CD4-positive, alpha-beta T cell treated with Interleukin-15 for 4 hours (primary cell): Measurements from ENCODE around the gene FGB.
A peak's percentile ranks its signal among the peaks of the same experiment; 100 is the strongest.
"Not testable (repeated sequence)": the region's sequence is repeated elsewhere in the genome, so short reads cannot be mapped to it uniquely, and the experiment has no call there.

Experiments used
- DNase-seq: peaks from one replicate; pipeline ENCODE4 v3.0.0-alpha.2; 2020; ENCODE audit warnings: low spot score

The FGB gene

DNA sequence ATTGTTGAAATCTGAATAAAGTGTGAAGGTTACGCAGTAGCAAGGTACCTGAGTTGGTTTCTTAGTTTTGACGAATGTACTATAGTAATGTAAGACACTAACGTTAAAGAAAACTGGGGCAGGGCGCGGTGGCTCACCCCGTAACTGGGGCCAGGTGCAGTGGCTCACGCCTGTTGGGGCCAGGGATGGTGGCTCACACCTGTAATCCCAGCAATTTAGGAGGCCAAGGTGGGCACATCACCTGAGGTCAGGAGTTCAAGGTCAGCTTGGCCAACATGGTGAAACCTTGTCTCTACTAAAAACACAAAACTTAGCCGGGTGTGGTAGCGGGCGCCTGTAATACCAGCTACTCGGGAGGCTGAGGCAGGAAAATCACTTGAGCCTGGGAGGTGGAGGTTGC lies 34.5 kb downstream of the FGB start:
- not testable (repeated sequence) for DNase-seq

DNA sequence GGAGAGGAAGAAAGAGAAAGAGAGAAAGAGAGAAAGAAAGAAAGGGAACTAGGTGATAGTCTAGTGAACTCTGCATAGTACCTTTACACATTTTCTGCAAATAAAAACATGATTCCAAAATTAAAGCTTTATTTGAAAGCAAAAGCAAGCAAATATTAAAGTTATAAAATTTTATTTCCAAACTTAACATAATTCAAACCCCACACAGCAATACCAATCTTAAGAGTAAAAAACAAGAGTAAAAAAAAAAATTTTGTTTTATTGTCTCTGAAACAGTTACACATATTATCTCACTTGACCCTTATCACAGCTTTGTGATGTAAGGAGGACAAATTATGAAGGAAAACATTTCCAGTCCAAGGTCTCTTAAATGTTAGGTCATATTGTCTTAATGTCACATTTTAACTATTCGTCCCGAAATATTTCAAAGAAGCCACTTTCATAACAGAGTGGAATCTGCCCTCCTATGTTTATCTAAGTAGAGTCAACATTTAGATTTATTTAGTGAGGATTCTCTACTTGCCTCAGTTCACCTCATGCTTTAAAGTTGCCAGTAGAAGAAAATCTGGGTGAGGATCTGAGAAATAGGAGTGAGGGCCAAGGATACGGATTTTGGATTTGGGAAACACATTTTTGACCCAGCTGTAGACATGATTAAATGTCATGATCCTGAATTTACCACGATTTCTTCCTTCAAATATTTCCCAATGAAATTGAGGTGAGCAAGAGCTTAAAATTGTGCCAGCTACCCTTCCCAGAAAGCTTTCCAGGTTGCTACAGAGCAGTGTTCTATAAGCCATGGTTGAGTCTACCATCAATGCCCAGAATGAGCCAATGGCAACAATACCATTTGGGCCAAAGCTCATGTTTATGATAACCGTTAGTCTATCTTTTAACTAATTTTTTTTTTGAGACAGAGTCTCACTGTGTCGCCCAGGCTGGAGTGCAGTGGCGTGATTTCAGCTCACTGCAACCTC lies 35.3 kb downstream of the FGB start:
- DNase-seq, result no peak

DNA sequence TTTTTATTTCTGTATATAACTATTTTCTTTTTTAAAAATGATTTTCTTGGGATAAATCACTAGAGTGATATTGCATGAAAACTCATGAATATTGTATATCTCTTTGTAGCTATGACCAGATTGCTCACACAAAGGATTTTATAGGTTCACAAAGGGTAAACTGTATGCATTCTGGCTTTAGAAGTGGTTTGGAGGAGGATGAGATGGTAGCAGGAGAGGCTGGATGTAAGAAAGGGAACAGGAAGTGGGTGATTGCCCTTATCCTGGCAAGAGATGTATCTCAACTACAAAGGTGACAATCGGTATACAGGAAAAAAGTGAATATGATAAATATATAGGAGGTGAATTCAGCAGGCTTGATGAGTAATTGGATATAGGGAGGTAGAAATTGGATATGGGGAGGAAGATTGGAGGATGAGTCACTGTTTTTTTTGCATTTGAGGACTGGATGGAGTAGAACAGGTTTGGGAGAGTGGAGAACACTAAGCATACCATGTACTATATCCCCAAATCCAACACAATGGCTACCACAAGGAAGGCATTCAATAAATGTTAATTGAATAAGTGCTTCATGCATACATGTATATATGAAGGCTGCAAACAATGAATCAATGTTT lies 39.7 kb downstream of the FGB start:
- no peak for DNase-seq

DNA sequence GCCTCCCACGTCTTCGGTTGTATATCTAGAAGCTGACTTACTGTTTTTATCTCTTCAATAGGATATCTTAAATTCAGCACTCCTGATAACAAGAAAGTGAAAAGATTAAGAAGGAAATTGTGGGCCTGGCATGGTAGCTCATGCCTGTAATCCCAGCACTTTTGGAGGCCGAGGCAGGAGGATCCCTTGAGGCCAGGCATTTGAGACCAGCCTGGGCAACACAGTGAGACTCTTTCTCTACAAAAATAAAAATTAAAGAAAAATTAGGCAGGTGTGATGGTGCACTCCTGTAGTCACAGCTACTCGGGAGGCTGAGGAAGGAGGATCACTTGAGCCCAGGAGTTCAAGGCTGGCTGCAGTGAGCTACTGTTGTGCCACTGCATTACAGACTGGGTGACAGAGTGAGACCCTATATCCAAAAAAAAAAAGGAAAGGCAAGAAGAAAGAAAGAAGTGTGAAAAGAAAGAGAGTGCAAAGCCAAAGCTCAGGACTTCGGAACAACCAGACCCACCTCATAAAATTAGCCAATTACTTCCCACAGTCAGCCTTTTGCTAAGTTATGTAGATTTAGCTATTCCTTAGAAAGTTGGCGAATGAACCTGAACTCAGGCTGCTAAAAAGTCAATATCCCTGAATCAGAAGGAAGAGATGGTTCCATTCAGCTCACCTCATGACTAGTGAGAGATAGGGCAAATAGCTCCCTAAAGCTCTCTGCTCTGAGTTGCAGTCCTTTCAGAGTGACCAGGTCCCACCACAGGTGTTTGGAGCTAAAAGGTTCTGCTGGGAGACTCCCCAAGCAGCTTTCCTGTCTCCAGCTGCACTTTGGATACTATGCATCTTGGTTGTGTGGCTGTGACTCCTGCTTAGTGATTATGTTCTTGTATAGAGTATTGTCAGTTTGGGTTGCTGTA lies 40.5 kb downstream of the FGB start:
- DNase-seq, result no peak

DNA sequence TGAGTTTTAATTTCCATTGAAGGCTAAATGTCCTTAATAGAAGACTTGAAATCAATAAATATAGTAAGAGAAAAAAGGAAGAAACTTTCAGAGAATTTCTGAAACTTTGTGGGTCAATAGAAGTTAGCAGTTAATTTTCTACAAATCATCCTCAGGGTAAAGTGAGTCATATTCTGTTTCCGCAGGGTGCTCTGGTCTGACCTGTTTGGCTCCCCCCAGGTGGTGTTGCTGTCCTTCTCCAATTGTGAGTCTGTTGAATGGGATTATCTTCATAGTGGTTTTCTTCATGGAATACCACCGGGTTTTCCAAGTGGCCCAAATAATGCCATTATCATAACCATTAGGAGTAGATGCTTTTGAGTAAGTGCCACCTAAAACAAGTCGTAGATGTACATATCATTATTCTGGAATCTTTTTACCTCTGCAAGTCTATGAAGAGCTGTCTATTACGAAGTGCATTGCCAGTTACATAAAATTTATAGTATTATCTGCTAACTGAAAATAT lies 41.9 kb downstream of the FGB start:
- no peak for DNase-seq

DNA sequence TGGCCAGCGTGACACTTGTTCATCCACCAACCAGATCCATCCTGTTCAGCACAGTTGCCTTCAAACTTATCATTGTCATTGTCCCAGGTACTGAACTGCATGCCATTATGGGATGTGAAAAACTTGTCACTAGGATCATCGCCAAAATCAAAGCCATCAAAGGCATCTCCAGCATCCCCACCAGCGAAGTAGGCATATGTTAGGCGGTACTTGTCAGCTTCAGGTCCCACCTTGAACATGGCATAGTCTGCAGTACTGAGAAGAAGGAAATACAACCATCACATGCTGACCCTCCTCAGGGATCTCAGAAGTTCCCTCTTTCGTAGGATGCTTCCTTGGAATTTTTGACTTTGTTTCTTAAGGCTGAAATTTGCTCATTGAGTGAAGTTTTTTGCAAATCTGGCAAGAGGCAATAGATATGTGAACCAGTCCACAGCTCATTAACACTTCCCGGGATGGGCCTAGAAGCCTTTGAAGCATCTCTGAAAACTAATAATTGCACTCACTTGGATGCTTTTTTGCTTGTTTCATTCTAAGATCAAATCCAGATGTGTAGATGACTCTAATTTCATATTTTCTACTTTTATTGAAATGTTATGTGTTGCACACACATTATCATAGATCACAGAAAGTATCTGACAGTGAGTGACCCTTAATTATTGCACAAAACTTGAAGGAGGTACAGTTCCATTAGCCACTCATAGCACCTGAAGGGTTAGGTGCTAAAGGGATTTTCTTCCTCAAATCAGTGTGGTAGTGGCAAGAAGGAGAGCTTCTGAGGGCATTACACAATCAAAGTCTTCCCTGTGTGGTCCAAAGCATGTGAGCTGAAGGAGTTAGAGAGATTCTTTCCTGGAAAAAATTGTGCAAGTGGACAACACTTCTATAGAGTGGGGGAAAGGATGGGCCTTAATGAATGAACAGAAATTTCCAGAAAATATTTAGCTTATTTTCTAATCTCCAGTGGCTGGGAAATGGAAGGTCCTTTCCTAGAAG lies 44.2 kb downstream of the FGB start:
- no peak for DNase-seq

DNA sequence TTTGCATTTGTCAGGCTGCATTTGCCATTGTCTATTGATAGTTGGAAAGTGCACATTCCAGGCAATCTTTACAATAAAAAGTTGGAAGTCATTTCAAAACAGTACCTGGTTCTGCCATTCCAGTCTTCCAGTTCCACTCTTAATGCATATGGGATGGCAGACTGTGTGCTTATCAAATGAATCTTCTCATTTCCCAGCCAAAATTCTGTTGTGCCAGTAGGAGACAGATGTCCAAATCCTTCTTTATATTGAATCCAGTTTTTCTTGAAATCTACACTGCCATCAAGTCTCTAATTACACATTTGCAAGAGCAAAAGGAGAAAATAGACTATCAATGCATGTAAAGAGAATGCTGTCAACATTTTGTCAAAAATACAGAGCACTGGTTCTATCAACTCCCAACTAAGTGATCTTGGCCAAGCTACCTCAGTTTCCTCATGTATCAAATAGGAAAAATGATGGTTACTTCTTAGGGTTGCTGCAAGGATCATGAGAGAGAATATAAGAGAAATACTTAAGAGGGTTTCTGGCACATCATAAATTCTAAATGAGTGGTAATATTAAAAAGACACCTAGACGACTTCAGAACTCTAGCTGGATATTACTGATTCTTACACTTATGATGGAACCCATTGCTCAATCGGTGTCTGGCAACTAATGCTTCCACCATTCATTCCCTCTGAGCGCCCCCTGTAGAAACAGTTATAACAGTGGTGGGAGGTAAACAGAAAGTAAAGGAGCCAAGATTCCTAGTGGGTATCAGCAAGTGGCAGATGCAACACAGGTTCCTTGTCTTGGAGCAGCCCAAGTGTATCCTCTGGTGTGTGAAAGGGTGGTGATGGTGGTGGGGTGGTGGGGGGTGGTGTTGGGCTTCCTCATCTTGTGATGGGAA lies 45.8 kb downstream of the FGB start:
- no peak for DNase-seq

DNA sequence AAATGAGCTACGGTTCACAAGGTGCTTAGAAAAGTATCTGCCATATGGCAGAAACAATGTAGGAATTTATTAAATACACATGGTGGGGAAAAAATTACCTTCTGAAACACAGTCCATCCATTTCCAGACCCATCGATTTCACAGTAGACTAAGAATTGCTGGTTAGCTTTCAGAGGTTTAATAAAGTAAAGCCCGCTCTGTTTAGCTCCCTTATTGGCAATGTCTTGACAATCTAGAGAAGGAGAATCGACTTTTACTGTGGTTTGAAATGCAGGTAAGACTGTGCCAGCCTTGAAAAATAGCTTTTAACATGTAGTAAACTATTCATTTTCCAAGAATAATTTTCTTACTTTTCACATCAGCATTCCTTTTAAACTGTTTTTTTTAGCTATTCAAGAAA lies 46.7 kb downstream of the FGB start:
- DNase-seq, result no peak

DNA sequence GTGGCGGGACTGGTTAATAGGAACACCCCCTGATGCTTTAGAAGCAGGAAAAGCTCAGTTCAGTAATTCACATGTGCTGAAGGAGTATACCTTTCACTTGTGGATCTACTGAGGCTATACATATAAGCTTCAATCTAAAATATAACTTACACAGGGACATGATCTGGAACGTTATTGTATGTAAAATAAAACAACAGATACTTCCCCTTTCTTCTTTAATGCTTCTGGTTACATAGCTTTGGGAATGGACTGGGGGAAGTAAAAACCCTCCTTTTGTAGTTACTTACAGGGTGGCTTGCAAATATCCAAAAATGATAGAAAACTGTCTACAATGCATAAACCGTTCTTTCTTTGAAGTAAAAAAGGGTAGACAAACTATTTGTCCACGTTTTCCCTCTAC lies 47.8 kb downstream of the FGB start:
- no peak for DNase-seq

DNA sequence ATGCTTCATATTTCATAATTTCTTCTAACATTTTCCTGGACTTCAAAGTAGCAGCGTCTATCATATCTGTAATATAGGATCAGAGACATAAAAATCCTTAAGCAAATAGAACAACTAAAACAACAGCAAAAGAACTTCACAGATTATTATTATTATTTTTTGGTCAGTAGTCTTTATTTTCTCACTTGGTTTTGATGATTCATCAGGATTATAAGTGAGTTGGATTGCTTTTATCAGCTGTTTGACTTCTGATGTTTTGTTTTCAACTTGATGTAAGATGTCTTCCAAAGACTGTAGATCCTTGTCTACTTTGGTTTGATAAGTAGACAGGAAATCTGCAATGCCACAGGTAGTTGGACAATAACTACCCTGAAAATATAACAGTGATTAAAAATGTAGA lies 49.0 kb downstream of the FGB start:
- DNase-seq, result no peak

DNA sequence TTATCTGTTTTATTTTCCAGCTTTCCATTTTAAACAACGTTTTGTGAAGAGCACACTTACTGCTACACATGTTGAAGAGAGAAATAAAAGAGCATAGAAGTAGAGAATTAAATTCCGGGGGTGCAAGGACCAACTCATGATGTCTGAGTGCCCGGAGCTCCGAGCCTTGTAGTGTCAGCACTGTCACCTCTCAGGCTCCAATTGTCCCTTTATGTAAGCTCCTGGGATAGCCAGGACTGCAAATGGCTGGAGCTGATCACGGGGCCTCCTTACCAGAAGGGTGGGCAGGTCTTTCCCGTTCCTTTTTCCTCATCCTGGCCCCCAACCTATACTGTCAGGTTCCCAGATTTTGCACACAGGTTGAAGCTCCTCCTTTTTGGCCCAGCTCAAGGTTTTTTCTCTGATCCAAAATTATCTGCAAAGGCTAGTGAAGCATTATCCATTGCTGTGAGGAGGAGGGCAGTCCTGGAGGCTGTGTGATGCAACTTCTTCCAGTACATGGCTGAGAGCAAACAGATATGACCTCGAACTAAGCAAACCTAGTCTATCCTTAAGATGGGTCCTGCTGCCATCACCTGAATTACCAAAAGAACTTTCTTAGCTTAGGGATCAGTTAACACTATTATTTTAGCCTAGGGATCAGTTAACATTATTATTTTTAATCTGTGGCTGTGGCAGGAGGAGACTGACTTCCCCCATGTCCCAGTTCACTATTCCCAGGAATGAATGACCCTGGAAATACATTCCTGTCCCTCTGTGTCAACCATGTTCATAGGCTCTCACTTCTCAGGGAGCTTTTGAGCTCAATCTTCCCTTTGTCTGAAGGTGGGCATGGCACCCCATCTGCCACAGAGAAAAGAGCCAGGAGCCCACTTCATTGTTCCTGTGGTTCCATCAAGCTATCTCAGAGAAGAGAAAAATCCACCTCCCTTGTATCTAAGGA lies 49.9 kb downstream of the FGB start, which contains the start of gene FGG:
Gene FGG, minus strand, starts transcription at position 185 of the 943 bp plus-strand sequence. Its CDS starts 47 bp downstream, at position 138.
- no peak for DNase-seq

DNA sequence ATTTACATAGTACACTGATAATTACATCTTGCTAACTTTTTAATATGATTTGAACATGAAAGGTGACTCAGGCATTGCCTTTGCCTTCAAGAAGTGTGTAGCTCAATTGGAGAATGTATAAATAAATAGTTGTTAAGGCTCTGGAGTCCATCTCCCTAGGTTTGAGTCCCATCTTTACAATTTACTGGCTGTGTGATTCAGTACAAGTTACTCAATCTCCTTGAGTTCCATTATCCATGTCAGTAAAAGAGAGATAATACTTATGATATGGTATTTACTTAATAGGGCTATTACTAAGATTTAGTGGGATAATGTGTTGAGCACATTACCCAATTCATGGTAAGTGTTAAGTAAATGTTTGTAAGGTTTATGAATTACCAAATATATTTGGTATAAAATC lies 51.5 kb downstream of the FGB start:
- no peak for DNase-seq

DNA sequence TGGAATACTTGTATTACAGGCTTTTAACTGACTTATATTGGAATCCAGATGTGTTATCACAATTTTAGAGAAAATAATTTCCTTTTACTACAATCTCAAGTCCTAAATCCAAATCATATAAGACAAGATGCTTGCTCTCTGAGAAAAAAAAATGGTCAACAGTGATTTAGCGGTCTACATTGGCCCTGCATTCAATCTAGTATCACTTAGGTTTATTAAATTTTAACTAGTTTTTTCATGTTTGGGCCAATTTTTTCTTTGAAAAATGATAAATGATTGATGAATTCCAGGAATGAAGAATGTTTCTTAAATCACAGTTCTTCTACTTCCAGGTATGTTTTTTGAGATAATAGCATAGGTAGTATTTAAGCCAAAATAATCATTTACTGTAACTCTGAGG lies 52.4 kb downstream of the FGB start:
- no peak for DNase-seq

DNA sequence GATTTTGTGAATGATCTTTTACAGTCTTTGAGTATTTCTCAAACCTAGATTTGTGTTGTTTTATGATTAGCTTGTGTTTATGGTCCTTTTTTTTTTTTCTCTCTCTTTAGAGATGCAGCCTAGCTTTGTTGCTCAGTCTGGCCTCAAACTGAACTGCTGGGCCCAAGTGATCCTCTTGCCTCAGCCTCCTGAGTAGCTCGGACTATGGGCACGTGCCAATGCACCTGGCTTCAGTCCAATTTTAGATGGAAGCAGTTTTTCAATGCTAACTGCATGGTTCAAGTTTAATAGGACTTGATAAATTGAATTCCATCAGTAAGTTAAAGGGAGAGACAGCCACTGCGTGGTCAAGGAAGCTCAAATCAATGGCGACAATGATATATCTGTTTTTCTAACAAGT lies 53.5 kb downstream of the FGB start:
- DNase-seq, result no peak

DNA sequence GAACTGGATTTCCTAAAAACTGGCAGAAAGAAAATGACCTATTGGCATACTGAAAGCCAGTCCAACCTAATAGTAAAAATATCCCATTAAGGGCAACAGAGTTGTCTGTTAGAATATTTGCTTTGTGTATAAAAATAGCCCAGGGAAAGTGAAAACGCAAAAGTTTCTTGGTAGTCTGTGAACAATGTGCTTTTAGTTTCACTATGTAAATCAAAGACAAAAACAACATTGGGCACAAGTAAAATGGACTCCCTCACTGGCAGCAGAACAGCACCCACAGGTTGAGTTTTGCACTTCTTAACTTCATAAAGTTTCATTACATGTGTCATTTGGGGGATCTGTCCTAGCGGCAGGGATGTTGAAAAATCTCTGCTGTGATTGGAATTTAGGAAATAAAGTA lies 53.9 kb downstream of the FGB start:
- DNase-seq, result no peak

DNA sequence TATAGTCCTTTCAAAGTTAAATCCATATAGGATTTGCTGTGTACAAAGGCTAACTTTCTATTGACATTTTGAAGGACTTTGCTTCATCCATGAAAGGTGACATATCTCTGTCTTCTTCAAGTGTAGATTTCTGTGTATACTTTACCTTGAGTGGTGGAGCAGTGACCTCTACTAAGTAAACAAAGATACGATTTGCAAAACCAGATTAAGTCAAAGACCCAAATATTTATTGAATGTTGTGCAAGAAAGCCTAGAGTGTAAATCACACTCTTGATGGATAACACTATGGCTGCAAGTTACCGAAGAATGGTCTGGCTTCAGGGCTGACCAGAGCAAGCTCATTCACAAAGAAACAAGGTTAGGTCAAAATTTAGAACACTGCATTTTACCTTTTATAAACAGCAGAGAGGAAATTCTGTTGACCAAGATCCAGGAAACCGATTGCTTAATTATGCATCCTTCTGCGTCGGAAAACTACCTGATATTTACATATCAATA lies 55.1 kb downstream of the FGB start:
- no peak for DNase-seq

DNA sequence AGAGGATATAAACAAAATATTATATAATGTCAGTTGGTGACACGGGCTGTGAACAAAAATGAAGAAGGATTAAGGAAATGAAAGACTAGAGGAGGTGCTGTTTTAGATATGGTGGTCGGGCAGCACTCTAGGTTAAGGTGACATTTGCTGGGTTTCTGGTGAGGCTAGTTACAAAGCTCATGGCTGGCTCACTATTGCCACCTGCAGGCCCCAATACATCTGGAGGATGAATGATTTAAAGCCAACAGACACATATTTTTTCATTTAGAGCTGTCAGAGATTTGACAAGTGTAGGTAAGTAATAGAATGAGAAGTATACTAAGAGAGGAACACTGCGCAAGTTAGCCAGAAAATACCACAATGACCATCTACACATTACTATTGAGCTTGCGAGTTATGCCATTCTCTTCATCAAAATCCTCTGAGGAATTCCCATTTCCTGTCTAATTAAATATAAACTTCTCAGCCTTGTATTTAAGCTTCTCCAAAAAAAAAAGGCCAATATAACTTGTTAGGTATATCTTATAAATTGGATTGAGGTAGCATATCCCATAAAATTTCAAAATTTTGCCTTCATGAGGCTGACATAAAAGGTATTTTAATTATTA lies 56.0 kb downstream of the FGB start:
- peak; percentile 39 for DNase-seq

DNA sequence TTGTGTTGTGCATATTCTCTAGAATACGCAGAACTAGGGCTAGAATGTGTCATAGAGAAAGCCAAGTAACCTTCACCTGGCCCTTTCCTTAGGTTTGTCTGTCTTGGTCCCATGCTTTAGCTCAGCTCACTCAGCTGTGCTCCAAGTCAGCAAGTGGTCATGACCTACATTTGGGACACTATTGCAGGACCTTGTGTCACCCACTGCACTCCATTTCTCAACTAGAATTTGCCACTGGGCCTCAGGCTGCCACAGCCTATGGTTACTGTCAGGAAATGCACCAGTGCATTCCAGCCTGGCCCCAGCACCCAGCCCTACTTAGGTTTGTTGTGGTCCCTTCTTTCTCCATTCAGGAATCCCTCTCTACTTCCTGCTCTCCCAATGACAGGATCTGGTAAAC lies 57.3 kb downstream of the FGB start:
- no peak for DNase-seq
